Stimulated activated CD8-positive, alpha-beta memory T cell treated with anti-CD3 and anti-CD28 coated beads, Interleukin-4, amount 100 ng/mL, for 24 hours (primary cell): Measurements from ENCODE around the gene LPP.
"Not testable (repeated sequence)": the region's sequence is repeated elsewhere in the genome, so short reads cannot be mapped to it uniquely, and the experiment has no call there.

ENCODE experiments used
- DNase-seq: peaks from one replicate; pipeline ENCODE4 v3.0.0-alpha.2; 2020; ENCODE audit warnings: low read depth

Gene LPP

GRCh38 chr3:188589071-188589470, 435.1 kb downstream of the LPP start:
- no peak for DNase-seq

GRCh38 chr3:188589771-188590170, 435.8 kb downstream of the LPP start:
- DNase-seq: no peak

GRCh38 chr3:188590557-188590956, 436.6 kb downstream of the LPP start:
- no peak for DNase-seq

GRCh38 chr3:188594139-188594538, 440.2 kb downstream of the LPP start:
- DNase-seq: no peak

- DNase-seq: no peak
These were observed 442.0 kb downstream of the LPP start for GRCh38 chr3:188595890-188596376.

- no peak for DNase-seq
These were observed 444.9 kb downstream of the LPP start for GRCh38 chr3:188598894-188599293.

GRCh38 chr3:188602111-188602510, 448.2 kb downstream of the LPP start:
- DNase-seq: no peak

- no peak for DNase-seq
These were observed 448.7 kb downstream of the LPP start for GRCh38 chr3:188602620-188603019.

GRCh38 chr3:188604651-188605050, 450.7 kb downstream of the LPP start:
- no peak for DNase-seq

- DNase-seq: no peak
These were observed 451.3 kb downstream of the LPP start for GRCh38 chr3:188605231-188605630.

- no peak for DNase-seq
These were observed 451.9 kb downstream of the LPP start for GRCh38 chr3:188605905-188606304.

GRCh38 chr3:188607805-188608315, 453.9 kb downstream of the LPP start:
- DNase-seq: no peak

- no peak for DNase-seq
These were observed 454.4 kb downstream of the LPP start for GRCh38 chr3:188608401-188608800.

GRCh38 chr3:188613721-188614120, 459.8 kb downstream of the LPP start:
- not testable (repeated sequence) for DNase-seq

- DNase-seq: no peak
These were observed 463.3 kb downstream of the LPP start for GRCh38 chr3:188617270-188617669.

GRCh38 chr3:188617988-188618701, 464.2 kb downstream of the LPP start:
- DNase-seq: no peak

- DNase-seq: no peak
These were observed 466.8 kb downstream of the LPP start for GRCh38 chr3:188620752-188621151.

GRCh38 chr3:188624384-188624783, 470.4 kb downstream of the LPP start:
- DNase-seq: no peak

GRCh38 chr3:188624828-188625227, 470.9 kb downstream of the LPP start:
- DNase-seq: no peak

GRCh38 chr3:188627652-188628051, 473.7 kb downstream of the LPP start:
- DNase-seq: no peak

- no peak for DNase-seq
These were observed 477.5 kb downstream of the LPP start for GRCh38 chr3:188631291-188632010.

- DNase-seq: no peak
These were observed 479.2 kb downstream of the LPP start for GRCh38 chr3:188633206-188633605.

GRCh38 chr3:188634285-188634684, 480.3 kb downstream of the LPP start:
- no peak for DNase-seq
